Caco-2 (cell line): Measurements from ENCODE around the gene MED10. TPM values are rescaled to one million over a fixed set of nuclear protein-coding genes. Genes with fewer than 3 reads are reported as not detected.

Experiments used
- BruUV-seq: library from RNA; stranded (reverse); fragments of 400-500 nt; replicated peaks from 2 replicates; lab custom pipeline; 2021; lab: Mats Ljungman, UMichigan
- CTCF ChIA-PET: fragments of 300-600 bp; sonication (Branson Sonifier 250); formaldehyde crosslinking; loops from one replicate; lab custom pipeline; 2022; ENCODE audit warnings: antibody characterized with exemption; lab: Charles Lee
- POLR2A ChIA-PET: fragments of 300-600 bp; sonication (Branson Sonifier 250); formaldehyde crosslinking; loops from one replicate; lab custom pipeline; 2022; ENCODE audit warnings: antibody characterized with exemption; lab: Charles Lee
- DNase-seq, 2 experiments: peaks; one replicate each; pipeline versions ENCODE4 v3.0.0 to v3.0.0-alpha.2; 2020 to 2022
- H3K27me3 ChIP-seq: replicated peaks from 2 replicates; pipeline ENCODE4 v1.6.0; 2011; ENCODE audit warnings: low read length; ENCODE audit not compliant: control insufficient read depth, insufficient read depth
- H3K36me3 ChIP-seq: 2 replicates; pipeline ENCODE4 v1.5.1; 2011; ENCODE audit warnings: low read length; ENCODE audit not compliant: control insufficient read depth, insufficient read depth
- H3K4me1 ChIP-seq: fragments of 250-450 bp; sonication (Bioruptor Pico); 2 replicates; pipeline ENCODE4 v1.5.1; 2020; ENCODE audit warnings: mild to moderate bottlenecking
- H3K4me3 ChIP-seq: 2 replicates; pipeline ENCODE4 v1.5.1; 2011; ENCODE audit warnings: low read depth, mild to moderate bottlenecking, control low read depth, low read length
- H3K9me3 ChIP-seq: fragments of 250-450 bp; sonication (Bioruptor Pico); 2 replicates; pipeline ENCODE4 v1.5.1; 2020; ENCODE audit warnings: mild to moderate bottlenecking, moderate library complexity
- H3K27ac Mint-ChIP-seq: one replicate; pipeline ENCODE4 v1.8.0; 2022; ENCODE audit warnings: mixed read lengths; ENCODE audit not compliant: unreplicated experiment
- H3K27me3 Mint-ChIP-seq: one replicate; pipeline ENCODE4 v1.8.0; 2022; ENCODE audit warnings: mixed read lengths; ENCODE audit not compliant: insufficient read depth, unreplicated experiment
- H3K36me3 Mint-ChIP-seq: one replicate; pipeline ENCODE4 v1.8.0; 2022; ENCODE audit warnings: mild to moderate bottlenecking, mixed read lengths; ENCODE audit not compliant: insufficient read depth, unreplicated experiment
- H3K4me1 Mint-ChIP-seq: one replicate; pipeline ENCODE4 v1.8.0; 2022; ENCODE audit warnings: low read depth, mixed read lengths; ENCODE audit not compliant: unreplicated experiment
- H3K4me3 Mint-ChIP-seq: one replicate; pipeline ENCODE4 v1.8.0; 2022; ENCODE audit warnings: mild to moderate bottlenecking, moderate library complexity, mixed read lengths; ENCODE audit not compliant: unreplicated experiment
- H3K9me3 Mint-ChIP-seq: one replicate; pipeline ENCODE4 v1.8.0; 2022; ENCODE audit warnings: mixed read lengths; ENCODE audit not compliant: unreplicated experiment
- intact Hi-C: fragments of 100-400 bp; cut with micrococcal nuclease; formaldehyde crosslinking; loops from one replicate; pipeline ENCODE4 v1.10.0; 2022; ENCODE audit not compliant: unreplicated experiment
- total RNA-seq: library from RNA; stranded (reverse); gene quantifications from 2 replicates; pipeline ENCODE4 v1.2.3, GENCODE V29; 2022
- TF ChIP-seq, protein P1 (sequence below), 2 experiments: fragments of 200-600 bp in 1 of 2; IDR thresholded peaks; 1 replicate in 1 of 2; 2 replicates in 1 of 2; pipeline versions ENCODE4 v1.5.1 to v1.8.0; 2011 to 2022; ENCODE audit warnings: antibody characterized with exemption in 1 of 2, control low read depth in 1 of 2, inconsistent platforms in 1 of 2, low read depth in 1 of 2, low read length in 1 of 2, mild to moderate bottlenecking in 1 of 2, moderate library complexity in 1 of 2; ENCODE audit not compliant: insufficient read depth in 1 of 2, severe bottlenecking in 1 of 2, unreplicated experiment in 1 of 2

MED10 gene
- total RNA-seq, 1 experiment from 2014 or later: 50.6 TPM

DNA sequence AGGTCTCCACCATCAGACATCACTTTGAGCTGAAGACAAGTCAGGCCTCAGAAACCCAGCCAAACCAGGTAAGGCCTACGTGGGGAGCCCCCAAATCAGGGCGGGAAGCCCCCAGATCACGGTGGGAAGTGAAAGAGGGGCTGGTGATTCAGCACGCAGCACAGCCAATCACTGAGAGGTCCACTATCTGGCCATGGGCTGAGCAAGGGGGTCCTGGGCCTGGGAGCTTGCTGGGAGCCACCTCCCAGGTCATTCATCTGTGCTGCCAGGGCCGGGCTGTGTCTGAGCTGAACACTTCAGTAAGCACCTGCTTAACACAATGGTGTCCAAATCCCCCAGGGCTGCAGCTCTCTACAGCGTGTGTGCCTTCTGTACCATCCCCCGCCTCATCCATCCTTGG is 15.5 kb downstream of the MED10 start:
- H3K27me3 ChIP-seq: no peaks in the 10 kb centered on the region
- H3K4me3 ChIP-seq: no peak overlapping the region
- TF ChIP-seq, protein P1, sequence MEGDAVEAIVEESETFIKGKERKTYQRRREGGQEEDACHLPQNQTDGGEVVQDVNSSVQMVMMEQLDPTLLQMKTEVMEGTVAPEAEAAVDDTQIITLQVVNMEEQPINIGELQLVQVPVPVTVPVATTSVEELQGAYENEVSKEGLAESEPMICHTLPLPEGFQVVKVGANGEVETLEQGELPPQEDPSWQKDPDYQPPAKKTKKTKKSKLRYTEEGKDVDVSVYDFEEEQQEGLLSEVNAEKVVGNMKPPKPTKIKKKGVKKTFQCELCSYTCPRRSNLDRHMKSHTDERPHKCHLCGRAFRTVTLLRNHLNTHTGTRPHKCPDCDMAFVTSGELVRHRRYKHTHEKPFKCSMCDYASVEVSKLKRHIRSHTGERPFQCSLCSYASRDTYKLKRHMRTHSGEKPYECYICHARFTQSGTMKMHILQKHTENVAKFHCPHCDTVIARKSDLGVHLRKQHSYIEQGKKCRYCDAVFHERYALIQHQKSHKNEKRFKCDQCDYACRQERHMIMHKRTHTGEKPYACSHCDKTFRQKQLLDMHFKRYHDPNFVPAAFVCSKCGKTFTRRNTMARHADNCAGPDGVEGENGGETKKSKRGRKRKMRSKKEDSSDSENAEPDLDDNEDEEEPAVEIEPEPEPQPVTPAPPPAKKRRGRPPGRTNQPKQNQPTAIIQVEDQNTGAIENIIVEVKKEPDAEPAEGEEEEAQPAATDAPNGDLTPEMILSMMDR (IDR thresholded peaks at IDR 0.05; ENCODE audit: insufficient read depth in 1 of 2, low read depth in 1 of 2, low read length in 1 of 2, severe bottlenecking in 1 of 2, unreplicated experiment in 1 of 2): no peak
- Mint-ChIP-seq H3K4me3 (no peak overlapping the region), H3K9me3 (no peaks in the 10 kb centered on the region), H3K27me3 (peaks cover 2% of the 10 kb centered on the region), H3K27ac (no peak overlapping the region), H3K4me1 (no peaks in the 10 kb centered on the region), H3K36me3 (no peaks in the 10 kb centered on the region)
- ChIA-PET CTCF (no interaction called here), POLR2A (no interaction called here)
- DNase-seq: no peak
- no peaks in the 10 kb centered on the region for H3K4me1 ChIP-seq
- H3K36me3 ChIP-seq: no peaks in the 10 kb centered on the region
- BruUV-seq: no TSS peak
- H3K9me3 ChIP-seq: no peaks in the 10 kb centered on the region
- intact Hi-C loops: no loop called here

GRCh38 chr5:6361101-6361500 is 17.2 kb downstream of the MED10 start:
- POLR2A ChIA-PET: no interaction called here
- Mint-ChIP-seq H3K36me3 (no peaks in the 10 kb centered on the region), H3K4me1 (no peaks in the 10 kb centered on the region), H3K9me3 (no peaks in the 10 kb centered on the region), H3K27ac (no peak overlapping the region), H3K27me3 (peaks cover 4% of the 10 kb centered on the region), H3K4me3 (no peak overlapping the region)
- Histone ChIP-seq H3K36me3 (no peaks in the 10 kb centered on the region), H3K27me3 (no peaks in the 10 kb centered on the region), H3K9me3 (no peaks in the 10 kb centered on the region), H3K4me1 (no peaks in the 10 kb centered on the region), H3K4me3 (no peak overlapping the region)
- TF ChIP-seq, protein P1 (IDR thresholded peaks at IDR 0.05; ENCODE audit: insufficient read depth in 1 of 2, low read depth in 1 of 2, low read length in 1 of 2, severe bottlenecking in 1 of 2, unreplicated experiment in 1 of 2): no peak
- DNase-seq: no peak
- intact Hi-C loops: no loop called here
- BruUV-seq: no TSS peak
- CTCF ChIA-PET: interaction anchor here (0.6 kb wide), 2 partner anchors 162 to 288 kb away, joined by 3 read pairs; no protein-coding TSS in a partner anchor

- no peak overlapping the region for H3K4me3 Mint-ChIP-seq
- peaks cover 5% of the 10 kb centered on the region for H3K27me3 Mint-ChIP-seq
- CTCF ChIA-PET: no interaction called here
- no peaks in the 10 kb centered on the region for H3K27me3 ChIP-seq
- H3K9me3 ChIP-seq: no peaks in the 10 kb centered on the region
- no peak overlapping the region for H3K27ac Mint-ChIP-seq
- intact Hi-C loops: no loop called here
- TF ChIP-seq, protein P1 (IDR thresholded peaks at IDR 0.05; ENCODE audit: insufficient read depth in 1 of 2, low read depth in 1 of 2, low read length in 1 of 2, severe bottlenecking in 1 of 2, unreplicated experiment in 1 of 2): no peak
- no peaks in the 10 kb centered on the region for H3K36me3 Mint-ChIP-seq
- H3K9me3 Mint-ChIP-seq: no peaks in the 10 kb centered on the region
- H3K4me3 ChIP-seq: no peak overlapping the region
- no peak for DNase-seq
- no peaks in the 10 kb centered on the region for H3K4me1 ChIP-seq
- BruUV-seq: no TSS peak
- H3K36me3 ChIP-seq: no peaks in the 10 kb centered on the region
- no peaks in the 10 kb centered on the region for H3K4me1 Mint-ChIP-seq
- POLR2A ChIA-PET: no interaction called here
Observed at GRCh38 chr5:6360323-6361072, 17.8 kb downstream of the MED10 start.
